Heart right ventricle (tissue), 16 donors: ENCODE results near the gene SH2D1A. TPM values are rescaled to one million over a fixed set of nuclear protein-coding genes. Genes with fewer than 3 reads are reported as not detected.

Source experiments
- ATAC-seq, 8 donors: fragments of 200-7000 bp; cut with Tn5 transposase; one replicate each; pipeline ENCODE4 v1.9.1; 2020; ENCODE audit warnings: mild to moderate bottlenecking in 8 of 8, moderate library complexity in 8 of 8, moderate number of reproducible peaks in 1 of 8
- DNase-seq, 2 donors: peaks; one replicate each; pipeline ENCODE4 v3.0.0-alpha.2; 2020
- H3K27ac ChIP-seq, 10 donors: fragments of 200-600 bp; sonication (generic) in 2 of 10; one replicate each; pipeline versions ENCODE4 v1.5.0 to v1.8.0; 2020 to 2022; ENCODE audit warnings: mild to moderate bottlenecking in 3 of 10
- H3K27me3 ChIP-seq, 7 donors: fragments of 200-600 bp; one replicate each; pipeline ENCODE4 v1.8.0; 2021 to 2022; ENCODE audit warnings: mild to moderate bottlenecking in 2 of 7
- H3K36me3 ChIP-seq, 9 donors: fragments of 200-600 bp; sonication (generic) in 1 of 9; one replicate each; pipeline versions ENCODE4 v1.5.0 to v1.8.0; 2020 to 2022; ENCODE audit warnings: mild to moderate bottlenecking in 2 of 9
- H3K4me1 ChIP-seq, 9 donors: fragments of 200-600 bp; sonication (generic) in 1 of 9; one replicate each; pipeline versions ENCODE4 v1.5.0 to v1.8.0; 2020 to 2022; ENCODE audit warnings: mild to moderate bottlenecking in 4 of 9
- H3K4me3 ChIP-seq, 10 donors: fragments of 200-600 bp; sonication (generic) in 2 of 10; one replicate each; pipeline versions ENCODE4 v1.5.0 to v1.8.0; 2020 to 2022; ENCODE audit warnings: mild to moderate bottlenecking in 7 of 10, moderate library complexity in 2 of 10
- H3K9me3 ChIP-seq, 11 donors: fragments of 200-600 bp in 10 of 11; sonication (generic) in 2 of 11; one replicate each; pipeline versions ENCODE4 v1.5.0 to v1.8.0; 2013 to 2022; ENCODE audit warnings: mild to moderate bottlenecking in 2 of 11, control low read depth in 1 of 11, moderate library complexity in 1 of 11
- CTCF ChIP-seq, 9 donors: fragments of 200-600 bp; sonication (generic) in 2 of 9; IDR thresholded peaks; one replicate each; pipeline versions ENCODE4 v1.5.0 to v1.8.0; 2021 to 2022; ENCODE audit warnings: antibody characterized with exemption in 9 of 9, mild to moderate bottlenecking in 5 of 9, moderate library complexity in 1 of 9
- WGBS, 2 donors: extraction: QIAGEN DNeasy Blood & Tissue Kit; methylation state at CpG; one replicate each; pipeline ENCODE4 v1.1.7; 2013; ENCODE audit warnings: inconsistent platforms in 1 of 2; 5-methylcytosine and 5-hydroxymethylcytosine counted together
- intact Hi-C, 10 donors: fragments of 100-400 bp; cut with DNase I; formaldehyde crosslinking; loops; one replicate each; pipeline versions ENCODE4 v1.11.1 to v1.14.2; 2022
- polyA plus RNA-seq, 2 donors: library from polyadenylated mRNA; stranded (reverse); fragments of 200-250 nt; gene quantifications; one replicate each; pipeline ENCODE4 v1.2.3, GENCODE V29; 2013
- total RNA-seq, 10 donors: library from RNA; stranded (reverse); fragmentation: NEBNext Ultra II Directional in 3 of 10; extraction: Animal tissue kit (Norgen Biotek cat#: 25700) in 3 of 10; gene quantifications; one replicate each; pipeline versions ENCODE4 v1.2.1 to v1.2.4, GENCODE V29; 2021 to 2023
- donor health status: Arrhythmogenic right ventricular cardiomyopathy.
- donor health status: ischemic (EF 13 %, LVEDD 7.1; RV severe dilation, severe dysfunction).
- donor health status: healthy with polysubstance abuse.
- donor health status: DM: no; HTN: yes; CAD: no.
- donor health status: DM: no; HTN: no; CAD: no.
- donor health status: ischemic (EF 25% LVEDD 6.9; RV normal size, moderate dysfunction).
- donor health status: ischemic (EF 25% LVEDD 5.7; RV mildly dilated, moderate dysfunction).
- donor health status: healthy.
- donor health status: DM: yes; HTN: yes; CAD: no.
- donor health status: Ischemic cardiomyopathy.
- donor health status: ischemic (EF 35%, LVEDD 5.7; RV mildly dilated, moderate dysfunction).
- donor health status: nonischemic (EF 11% LVEDD 7.7; RV severe dilation, severe dysfunction).
- donor health status: DM: yes; HTN: yes; CAD: no.
- donor health status: PGD.
- donor health status: ischemic (EF 29% LVEDD 5.4; RV normal size, mild dysfunction).
- donor health status: nonischemic (EF 23%, LVEDD 6.1; RV moderate dilation, normal function).

The SH2D1A gene
- total and polyA plus RNA-seq, 12 donors = 0.03 to 1.6 (median 0.13) TPM; not detected in 5

- H3K9me3 ChIP-seq = peaks cover 0 to 7% (median 0%) of the 10 kb centered on the region in 11 donors
- no peaks in the 10 kb centered on the region for H3K36me3 ChIP-seq
- no peak for TF ChIP-seq CTCF (IDR thresholded peaks at IDR 0.05)
- no peaks in the 10 kb centered on the region for H3K27me3 ChIP-seq
- intact Hi-C loops = no loop called here
- WGBS, 2 donors = 84 to 86% methylated on average over 15 of the region's 15 CpGs
- H3K4me3 ChIP-seq = no peak overlapping the region
- no peak for ATAC-seq
- no peak overlapping the region for H3K27ac ChIP-seq
- no peak for DNase-seq
- H3K4me1 ChIP-seq = peaks cover 0 to under 1% (median 0%) of the 10 kb centered on the region in 9 donors
Measured at GRCh38 chrX:124421898-124422655, 75.7 kb downstream of the SH2D1A start.

Other genes with a start within 250 kb of the SH2D1A start
- not detected for gene TEX13D, start 13.9 kb upstream of the SH2D1A start, total RNA-seq
- not detected for gene TEX13D, start 13.9 kb upstream of the SH2D1A start, polyA plus RNA-seq